Skeletal muscle cell (primary cell): ENCODE results near the gene NEK11.
"Not testable (repeated sequence)": the region's sequence is repeated elsewhere in the genome, so short reads cannot be mapped to it uniquely, and the experiment has no call there.

Experiments used
- DNase-seq: peaks from one replicate; pipeline ENCODE4 v3.0.0-alpha.2; 2010; ENCODE audit warnings: low read depth
- H3K4me3 ChIP-seq: 2 replicates; pipeline ENCODE4 v1.5.1; 2011; ENCODE audit warnings: low read depth, mild to moderate bottlenecking, control low read depth, low read length, moderate library complexity

Gene NEK11

DNA sequence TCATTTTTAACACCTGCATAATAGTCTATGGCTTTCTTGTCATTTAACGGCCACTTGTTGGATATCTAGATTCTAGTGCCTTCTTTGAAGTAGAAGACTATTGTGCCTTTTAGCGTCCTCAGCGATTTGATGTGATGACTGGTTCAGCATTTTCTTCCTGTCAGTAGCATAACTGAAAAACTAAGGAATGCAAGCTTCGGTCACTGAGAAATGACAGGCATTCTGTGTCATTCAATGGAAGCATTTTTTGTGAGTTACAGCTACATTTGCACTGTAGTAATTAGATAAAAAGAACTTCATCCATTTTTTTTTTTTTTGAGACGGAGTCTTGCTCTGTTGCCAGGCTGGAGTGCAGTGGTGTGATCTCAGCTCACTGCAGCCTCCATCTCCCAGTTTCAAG lies 10.3 kb downstream of the NEK11 start:
- no peak overlapping the region for H3K4me3 ChIP-seq
- no peak for DNase-seq

DNA sequence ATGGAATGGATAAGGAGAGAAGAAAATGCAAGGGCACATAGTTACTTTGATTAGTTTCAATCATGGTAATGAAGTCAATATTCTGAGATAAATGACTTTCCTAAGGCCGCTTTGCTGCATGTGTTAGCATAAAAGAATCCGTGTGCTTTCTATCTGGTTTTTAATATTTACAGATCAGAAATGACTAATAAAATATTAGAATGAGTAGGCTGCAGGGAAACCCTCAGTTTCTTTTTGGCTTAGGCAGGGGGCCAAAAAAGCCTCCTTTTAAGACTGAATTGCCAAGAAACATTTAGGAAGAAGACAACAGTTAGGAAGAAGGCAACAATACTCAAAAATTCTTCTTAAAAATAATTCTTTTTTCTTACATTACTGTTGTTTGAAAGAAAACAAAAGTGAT lies 11.6 kb downstream of the NEK11 start:
- no peak overlapping the region for H3K4me3 ChIP-seq
- no peak for DNase-seq

DNA sequence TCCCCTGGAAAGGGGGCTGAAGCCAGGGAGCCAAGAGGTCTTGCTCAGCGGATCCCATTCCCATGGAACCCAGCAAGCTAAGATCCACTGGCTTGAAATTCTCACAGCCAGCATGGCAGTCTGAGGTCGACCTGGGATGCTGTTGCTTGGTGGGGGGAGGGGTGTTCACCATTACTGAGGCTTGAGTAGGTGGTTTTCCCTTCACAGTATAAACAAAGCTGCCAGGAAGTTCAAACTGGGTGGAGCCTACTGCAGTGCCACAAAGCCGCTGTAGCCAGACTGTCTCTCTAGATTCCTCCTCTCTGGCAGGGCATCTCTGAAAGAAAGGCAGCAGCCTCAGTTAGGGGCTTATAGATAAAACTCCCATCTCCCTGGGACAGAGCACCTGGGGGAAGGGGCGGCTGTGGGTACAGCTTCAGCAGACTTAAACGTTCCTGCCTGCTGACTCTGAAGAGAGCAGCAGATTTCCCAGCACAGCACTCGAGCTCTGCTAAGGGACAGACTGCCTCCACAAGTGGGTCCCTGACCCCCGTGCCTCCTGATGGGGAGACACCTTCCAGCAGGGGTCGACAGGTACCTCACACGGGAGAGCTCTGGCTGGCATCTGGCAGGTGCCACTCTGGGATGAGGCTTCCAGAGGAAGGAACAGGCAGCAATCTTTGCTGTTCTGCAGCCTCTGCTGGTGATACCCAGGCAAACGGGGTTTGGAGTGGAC lies 15.8 kb downstream of the NEK11 start:
- DNase-seq, H3K4me3 ChIP-seq: not testable (repeated sequence)

DNA sequence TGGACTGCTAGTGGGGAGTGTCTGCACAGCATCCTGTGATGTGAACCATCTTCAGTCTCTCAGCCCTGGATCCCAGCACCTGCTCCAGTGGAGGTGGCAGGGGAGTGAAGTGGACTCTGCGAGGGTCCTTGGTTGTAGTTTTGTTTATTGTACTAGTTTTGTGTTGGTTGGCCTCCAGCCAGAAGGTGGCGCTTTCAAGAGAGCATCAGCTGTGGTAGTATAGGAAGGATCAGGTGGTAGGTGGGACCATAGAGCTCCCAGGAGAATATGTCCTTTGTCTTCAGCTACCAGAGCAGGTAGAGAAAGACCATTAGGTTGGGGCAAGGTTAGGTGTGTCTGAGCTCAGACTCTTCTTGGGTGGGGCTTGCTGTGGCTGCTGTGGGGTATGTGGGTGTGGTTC lies 20.9 kb downstream of the NEK11 start:
- H3K4me3 ChIP-seq, result no peak overlapping the region
- no peak for DNase-seq

DNA sequence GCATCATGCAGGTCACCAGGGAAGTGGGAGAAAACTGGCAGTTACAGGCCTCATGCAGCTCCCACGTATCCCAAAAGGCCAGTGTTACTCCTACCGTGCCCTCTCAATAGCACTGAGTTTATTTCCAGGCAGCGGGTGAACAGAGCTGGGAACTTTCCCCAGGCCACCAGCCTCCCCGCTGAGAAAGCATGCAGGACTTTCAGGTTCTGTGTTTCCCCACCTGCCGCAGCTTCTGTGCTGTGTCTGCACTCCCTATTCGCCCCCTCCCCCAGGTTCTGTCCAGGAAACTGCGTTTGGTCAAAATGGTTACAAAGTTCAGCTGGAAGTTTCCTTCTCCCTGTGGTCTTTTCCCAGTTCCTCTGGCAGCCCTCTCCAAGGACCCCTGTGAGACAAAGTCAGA lies 21.4 kb downstream of the NEK11 start:
- no peak overlapping the region for H3K4me3 ChIP-seq
- DNase-seq, result no peak

DNA sequence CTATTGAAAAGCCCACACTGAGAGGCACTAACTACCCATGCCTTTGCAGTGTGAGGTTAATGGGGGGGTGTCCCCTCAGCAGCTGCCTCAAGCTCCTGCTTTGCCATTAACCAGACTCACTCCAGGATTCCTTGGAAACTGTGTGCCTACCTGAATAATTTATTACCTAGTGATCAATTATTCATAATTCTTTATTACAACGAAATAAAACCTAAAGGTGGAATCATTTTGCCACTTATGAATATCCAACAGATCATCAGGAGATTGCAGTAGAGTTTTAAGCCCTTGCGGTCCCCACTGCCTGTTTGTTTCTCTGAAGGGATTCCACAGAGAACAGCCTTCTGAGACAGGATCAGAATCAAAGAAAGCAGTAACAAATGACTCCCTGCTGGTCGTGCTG lies 23.3 kb downstream of the NEK11 start:
- H3K4me3 ChIP-seq, result no peak overlapping the region
- no peak for DNase-seq

DNA sequence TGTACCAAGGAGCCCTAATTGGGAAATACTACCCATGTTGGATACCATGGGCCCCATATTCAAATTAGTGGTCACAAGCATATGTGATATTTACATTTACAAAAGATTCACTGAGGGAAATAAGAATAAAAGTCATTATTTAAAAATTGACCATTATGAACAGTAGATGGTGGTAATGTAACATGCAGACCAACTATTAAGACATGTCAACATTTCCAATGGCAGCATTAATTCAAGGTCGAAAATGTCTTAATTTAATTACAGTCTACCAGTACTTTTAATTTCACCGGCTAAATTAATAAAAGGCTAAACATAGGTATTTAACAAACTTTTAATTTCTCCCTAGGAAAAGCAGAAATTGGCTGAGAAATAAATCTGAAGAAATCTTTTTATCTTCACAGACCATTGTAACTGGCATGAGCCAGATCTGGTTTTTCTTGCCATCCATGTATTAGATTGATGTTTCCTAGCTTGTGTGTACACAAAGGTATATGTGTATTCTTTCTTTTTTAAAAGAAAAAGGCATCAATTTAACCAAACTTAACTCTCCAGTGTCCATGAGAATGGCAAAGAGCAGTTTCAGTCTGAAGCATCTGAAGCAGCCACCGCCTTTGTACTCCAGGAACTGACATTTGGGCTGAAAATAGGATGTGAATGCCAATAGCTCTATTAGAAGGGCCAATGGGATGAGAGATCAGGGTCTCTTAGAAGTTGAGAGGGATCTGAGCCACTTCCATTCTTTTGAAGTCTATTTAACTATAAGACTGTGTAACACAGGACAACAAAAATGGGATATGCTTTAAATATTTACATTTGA lies 26.6 kb downstream of the NEK11 start:
- no peak for DNase-seq
- no peak overlapping the region for H3K4me3 ChIP-seq

DNA sequence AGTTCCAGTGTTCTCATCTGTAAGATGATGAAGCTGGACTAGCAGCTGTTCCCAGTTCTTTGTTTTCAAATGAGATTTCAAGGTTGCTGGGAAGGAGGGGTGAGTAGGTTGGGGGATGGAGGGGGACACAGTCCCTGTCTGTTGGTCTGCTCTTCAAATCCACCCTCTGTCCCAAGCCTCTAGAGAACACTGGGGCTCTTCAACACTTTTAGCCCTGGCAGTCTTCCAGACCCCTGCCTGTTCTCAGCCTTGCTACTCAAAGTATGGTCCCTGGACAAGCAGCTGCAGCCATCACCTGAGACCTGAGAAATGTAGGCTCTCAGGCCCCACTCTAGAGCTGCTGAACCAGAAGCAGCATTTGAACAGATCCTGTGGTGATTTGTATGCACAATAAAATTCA lies 41.3 kb downstream of the NEK11 start:
- H3K4me3 ChIP-seq, result no peak overlapping the region
- DNase-seq, result no peak

DNA sequence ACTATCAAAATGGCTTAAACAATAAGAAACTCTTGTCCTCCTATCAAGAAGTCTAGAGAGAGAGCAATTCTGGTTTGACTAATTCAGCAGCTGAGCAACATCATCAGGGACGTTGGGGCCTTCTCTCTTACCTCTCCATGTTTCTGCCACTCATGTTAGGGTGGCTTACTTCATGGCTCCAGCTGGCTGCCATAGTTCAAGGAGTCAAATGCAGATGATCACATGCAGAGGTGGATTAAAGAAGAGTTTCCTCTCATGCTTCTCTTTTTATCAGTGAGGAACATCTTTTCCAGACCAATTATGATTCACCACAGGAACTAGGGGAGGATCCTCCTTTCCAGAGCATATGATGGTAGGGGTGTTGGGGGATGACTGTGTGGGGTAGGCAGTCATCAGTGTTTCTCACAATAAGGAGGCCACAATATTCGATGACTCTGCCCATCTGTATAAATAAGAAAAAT lies 45.5 kb downstream of the NEK11 start:
- no peak for DNase-seq
- no peak overlapping the region for H3K4me3 ChIP-seq

DNA sequence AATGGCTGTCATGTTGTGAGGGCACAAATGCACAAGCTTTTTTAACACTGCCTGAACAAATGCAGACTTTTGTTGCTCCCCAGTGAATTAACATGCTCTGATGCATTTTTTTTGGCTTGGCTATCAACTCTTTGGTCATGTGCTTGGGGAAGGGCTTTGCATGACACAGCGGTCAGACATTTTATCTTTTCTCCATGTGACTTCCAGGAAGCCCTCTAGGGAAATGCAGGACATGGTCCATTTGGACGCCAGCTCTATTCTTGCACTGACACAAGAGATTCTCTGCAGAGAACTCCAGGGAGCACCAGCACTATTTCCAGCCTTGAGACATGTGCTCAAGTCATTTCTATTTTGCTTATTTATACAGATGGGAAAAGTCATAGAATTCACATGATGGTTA lies 46.2 kb downstream of the NEK11 start:
- DNase-seq, result no peak
- H3K4me3 ChIP-seq, result no peak overlapping the region

DNA sequence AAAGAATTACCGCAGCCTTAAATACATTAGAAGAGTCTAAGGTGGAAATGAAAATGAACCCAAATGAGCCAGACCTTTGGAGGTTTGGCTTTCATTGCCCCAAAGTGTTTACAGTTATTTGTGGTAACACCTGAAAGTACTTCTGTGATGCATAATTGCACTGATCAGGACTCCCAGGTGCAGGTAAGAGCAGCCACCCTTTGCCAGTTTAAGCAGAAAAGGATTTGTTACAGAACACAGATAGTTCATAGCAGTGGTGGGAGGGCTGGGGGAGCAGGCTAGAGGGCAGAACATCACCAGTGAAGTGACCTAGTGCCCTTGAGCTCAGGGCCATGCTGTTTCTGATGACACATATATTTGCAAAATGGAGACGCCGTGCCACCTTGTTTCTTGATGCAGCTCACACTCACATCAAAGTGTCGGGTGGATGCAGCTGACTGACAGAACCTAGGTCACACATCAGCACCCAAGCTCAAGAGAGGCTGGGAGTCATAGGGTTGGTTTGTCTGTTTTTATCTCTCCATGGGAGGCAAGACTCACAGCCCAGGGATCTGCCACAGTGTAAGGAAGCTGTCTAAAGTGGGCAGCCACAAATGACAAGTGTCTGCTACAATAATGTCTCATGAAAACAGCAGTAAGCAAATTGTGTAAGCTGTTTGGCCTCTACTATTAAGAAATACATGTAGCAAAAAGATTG lies 49.1 kb downstream of the NEK11 start:
- H3K4me3 ChIP-seq, result no peak overlapping the region
- no peak for DNase-seq

DNA sequence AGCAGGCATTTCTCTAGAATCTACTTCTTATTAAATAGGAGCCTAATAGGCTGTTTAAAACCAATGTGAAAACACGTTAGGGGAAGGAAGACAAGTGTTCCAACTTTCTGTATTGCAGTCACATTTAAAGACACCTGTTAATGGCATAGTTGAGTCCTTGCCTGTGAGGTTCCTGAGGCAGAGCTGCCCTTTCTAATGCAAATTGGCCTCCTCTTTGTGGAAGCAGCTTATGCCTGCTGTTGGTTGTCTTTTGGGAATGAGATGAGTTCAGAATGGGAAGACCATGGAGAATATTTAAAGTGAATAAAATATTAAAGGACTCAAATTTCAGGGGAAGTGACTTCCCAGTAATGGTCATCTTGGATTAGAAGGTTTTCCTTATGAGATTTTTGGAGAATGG lies 51.2 kb downstream of the NEK11 start:
- H3K4me3 ChIP-seq, result no peak overlapping the region
- no peak for DNase-seq

DNA sequence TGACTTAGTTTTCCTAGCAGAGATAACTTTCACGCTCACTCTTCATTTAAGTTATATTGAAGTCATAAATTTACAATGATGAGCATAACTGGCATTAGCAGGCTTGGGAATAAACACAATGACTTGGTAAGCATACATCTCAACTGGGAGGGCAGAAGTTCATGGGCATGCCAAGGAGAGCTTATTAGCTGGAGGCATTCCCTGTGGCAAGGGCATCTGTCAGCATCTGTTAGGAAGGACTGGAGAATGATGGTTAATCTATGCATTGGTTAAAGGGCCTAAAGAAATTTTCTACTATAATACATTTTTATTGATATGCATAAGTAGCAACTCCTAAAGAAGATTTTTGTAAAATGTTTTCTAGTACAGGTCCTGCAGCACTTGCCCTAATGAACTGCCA lies 52.4 kb downstream of the NEK11 start:
- H3K4me3 ChIP-seq, result no peak overlapping the region
- no peak for DNase-seq

DNA sequence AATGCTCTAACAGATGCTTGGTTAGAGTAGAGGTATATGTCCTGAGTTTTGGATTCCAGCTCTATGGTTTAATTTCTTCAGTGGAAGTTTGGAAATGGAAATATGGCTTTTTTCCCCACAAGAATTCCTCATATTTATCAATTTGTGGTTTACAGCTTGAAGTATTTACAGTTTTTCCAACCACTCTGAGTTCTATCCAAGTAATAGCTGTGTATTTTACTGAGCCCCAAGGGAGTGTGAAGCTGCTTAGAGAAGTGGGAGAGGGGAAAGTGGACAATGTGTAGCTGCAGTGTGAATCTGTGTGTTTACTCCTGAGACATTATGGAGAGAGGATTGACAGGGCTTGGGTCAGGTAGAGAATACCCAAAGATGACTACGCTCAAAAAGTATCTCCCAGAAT lies 54.5 kb downstream of the NEK11 start:
- no peak for DNase-seq
- no peak overlapping the region for H3K4me3 ChIP-seq

DNA sequence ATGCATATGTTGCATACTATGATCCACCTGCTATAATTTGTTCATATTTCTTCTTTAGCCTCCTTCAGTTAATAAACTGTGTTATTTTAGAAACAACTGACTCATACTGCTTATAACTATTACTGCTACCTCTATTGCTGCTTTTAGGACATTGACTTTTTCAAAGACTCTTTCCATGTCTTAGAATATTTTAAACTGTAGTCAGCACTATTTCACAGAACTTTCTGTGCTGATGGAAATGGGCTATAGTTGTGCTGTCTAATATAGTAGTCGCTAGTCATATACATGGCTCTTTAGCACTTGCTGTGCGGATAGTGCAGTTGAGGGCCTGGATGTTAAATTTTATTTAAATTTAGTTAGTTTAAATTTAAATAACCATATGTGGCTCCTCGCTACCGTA lies 55.6 kb downstream of the NEK11 start:
- H3K4me3 ChIP-seq, result no peak overlapping the region
- no peak for DNase-seq

DNA sequence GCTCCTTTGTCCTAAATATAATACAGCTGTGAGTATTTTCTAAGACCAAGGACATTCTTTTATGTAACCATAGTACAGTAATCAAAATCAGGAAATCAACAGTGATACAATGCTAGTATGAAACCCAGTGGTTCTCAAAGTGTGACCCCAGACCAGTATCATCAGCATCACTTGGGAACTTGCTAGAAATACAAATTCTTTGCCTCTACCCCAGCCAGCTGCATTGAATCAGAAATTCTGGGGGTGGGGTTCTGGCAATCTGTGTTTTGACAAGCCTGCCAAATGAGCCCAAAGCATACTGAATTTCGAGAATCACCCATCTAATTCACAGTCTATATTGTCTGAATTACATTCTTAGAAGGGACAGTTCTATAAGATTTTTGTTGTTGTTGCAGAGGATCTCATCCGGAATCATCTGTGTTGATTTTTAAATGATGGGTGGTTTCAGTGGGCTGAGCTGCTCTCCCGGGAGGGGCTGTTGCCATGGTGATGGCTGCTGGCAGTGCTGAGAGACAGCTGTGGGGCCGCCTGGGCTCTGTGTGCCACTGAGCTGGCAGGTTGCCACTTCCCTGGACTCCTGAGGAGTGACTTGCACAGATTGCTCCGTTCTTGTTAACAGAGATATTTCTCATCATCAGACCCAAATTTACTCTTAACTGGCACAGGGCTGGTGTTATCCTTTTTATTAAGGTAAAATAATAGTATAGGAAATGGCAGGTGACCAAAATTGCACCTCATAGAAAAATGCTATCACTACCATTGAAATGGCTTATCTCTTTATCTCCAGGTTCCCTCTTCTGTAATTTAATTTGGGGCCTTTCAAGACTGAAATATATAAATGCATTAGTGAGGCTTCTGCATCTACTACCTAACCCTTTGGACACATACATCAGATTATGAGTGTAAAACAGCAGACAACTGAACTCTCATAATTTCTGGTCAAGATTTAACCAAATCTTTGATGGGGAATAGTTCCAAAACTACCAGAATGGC lies 56.5 kb downstream of the NEK11 start:
- no peak for DNase-seq

DNA sequence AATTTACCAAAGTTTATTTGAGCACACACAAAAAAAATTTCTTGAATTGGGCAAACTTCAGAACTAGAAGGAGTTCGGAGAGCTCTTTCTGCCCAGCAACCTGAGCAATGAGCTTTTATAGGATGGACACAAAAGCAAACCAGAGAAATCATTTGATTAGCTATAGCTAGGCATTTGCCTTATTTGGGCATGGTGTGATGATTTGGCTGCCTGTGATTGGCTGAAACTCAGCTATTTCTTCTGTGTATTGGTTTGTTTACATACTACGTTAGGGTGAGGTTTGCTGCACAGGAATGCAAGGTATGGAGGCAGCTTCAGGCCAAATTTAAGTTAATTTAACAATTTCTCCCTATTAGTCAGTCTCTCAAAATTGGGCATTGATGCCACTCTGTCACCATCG lies 65.1 kb downstream of the NEK11 start:
- no peak for DNase-seq
- H3K4me3 ChIP-seq, result no peak overlapping the region

More for the DNA sequence above, 56.5 kb downstream of the NEK11 start:
- H3K4me3 ChIP-seq, result no peak overlapping the region

DNA sequence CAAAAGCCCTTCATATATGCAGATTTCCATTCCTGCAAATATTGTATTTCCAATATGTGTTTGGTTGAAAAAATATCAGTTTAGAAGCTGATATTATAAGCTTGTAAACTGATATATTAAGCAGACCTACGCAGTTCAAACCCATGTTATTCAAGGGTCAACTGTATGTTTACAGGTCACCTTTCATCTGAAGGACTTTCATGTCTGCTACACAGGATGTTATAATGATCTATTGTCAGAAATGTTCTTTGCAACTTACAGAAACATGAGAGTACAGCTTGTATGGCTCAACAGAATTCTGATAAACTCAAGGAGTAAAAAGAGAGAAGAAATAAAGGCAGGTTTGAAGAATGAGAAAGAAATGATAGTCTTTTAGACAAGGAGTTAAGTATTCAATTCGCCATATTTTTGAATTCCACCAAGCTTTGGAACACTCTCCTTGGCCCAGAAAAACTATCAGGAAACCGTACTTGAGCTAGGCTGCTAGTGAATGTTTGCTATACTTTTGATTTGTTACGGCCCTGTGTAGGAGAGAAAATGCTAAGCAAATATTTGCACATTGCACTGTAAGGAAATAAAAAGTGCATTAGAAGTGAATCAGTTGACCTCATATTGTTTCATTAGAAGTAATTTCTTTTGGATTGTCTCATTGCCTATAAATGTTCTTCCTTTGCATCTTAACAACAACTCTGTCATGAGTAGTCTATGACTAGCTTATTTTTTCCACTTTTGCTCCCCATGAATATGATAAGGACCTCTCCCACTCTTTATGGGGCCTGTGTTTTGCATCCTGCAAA lies 81.2 kb downstream of the NEK11 start:
- peak; percentile 4 for DNase-seq
- no peak overlapping the region for H3K4me3 ChIP-seq

DNA sequence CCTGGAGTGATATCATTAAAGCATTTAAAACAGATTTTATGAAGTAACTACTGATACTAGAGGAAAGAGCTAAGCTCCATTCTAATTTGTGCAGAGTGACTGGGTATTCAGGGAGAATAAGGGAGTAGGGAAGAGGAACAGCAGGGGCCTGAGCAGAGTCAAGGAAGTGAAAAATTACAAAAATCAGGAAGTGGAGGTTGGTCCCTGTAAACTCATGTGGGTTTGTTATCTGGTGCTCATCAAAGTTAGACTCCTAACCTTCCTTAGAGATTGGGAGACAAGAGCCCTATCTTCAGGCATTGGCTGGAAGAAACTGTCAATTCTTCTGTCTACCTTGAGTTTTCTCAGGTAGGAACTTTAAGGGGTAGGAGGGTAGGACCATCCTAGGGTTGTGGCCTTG lies 82.5 kb downstream of the NEK11 start:
- no peak overlapping the region for H3K4me3 ChIP-seq
- DNase-seq, result no peak
